OCI-LY3 (cell line): ENCODE measurements around the gene PRSS22.

Experiments
- EZH2phosphoT487 ChIP-seq: fragments of 200-600 bp; shearing (Covaris generic); IDR thresholded peaks from 2 replicates; pipeline ENCODE4 v1.6.1; 2018; ENCODE audit warnings: antibody characterized with exemption, mixed run types, low read depth
- TF ChIP-seq, protein P1 (sequence below): fragments of 200-600, 300-600 bp; sonication (generic); IDR thresholded peaks from 2 replicates; pipeline ENCODE4 v1.5.1; 2014; ENCODE audit warnings: antibody characterized with exemption, low read length, low read depth

DNA sequence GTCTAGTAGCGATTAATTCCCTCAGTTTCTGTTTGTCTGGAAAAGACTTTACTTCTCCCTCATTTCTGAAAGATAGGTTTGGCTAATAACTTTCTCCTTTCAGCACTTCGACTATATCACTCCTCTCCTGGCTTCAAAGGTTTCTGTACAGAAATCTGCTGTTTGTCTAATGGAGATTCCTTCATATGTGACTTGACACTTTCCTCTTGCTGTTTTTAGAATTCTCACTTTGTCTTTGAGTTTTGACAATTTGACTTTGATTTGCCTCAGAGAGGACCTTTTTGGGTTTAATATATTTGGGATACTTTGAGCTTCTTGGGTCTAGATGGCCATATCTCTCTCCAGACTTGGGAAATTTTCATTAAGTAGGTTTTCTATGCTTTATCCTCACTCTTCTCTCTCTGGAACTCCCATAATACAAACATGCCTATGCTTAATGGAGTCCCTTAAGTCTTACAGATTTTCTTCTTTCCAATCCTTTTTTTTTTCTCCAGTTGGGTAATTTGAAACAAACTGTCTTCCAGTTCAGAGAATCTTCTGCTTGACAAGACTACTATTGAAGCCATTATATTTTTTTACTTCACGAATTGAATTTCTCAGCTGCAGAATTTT, 48.7 kb downstream of the PRSS22 start:
- TF ChIP-seq, protein P1, sequence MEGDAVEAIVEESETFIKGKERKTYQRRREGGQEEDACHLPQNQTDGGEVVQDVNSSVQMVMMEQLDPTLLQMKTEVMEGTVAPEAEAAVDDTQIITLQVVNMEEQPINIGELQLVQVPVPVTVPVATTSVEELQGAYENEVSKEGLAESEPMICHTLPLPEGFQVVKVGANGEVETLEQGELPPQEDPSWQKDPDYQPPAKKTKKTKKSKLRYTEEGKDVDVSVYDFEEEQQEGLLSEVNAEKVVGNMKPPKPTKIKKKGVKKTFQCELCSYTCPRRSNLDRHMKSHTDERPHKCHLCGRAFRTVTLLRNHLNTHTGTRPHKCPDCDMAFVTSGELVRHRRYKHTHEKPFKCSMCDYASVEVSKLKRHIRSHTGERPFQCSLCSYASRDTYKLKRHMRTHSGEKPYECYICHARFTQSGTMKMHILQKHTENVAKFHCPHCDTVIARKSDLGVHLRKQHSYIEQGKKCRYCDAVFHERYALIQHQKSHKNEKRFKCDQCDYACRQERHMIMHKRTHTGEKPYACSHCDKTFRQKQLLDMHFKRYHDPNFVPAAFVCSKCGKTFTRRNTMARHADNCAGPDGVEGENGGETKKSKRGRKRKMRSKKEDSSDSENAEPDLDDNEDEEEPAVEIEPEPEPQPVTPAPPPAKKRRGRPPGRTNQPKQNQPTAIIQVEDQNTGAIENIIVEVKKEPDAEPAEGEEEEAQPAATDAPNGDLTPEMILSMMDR: no peak
- TF ChIP-seq EZH2phosphoT487: no peak
